ENCODE results near the gene SKI.
A peak's percentile ranks its signal among the peaks of the same experiment; 100 is the strongest.

The SKI gene

GRCh38 chr1:2194319-2194897, 33.7 kb upstream of the SKI start, which contains the start of gene FAAP20:
Gene FAAP20, minus strand, starts transcription at chr1:2194772. Its CDS starts 23 bp downstream, at chr1:2194749.
- DNase-seq (ENCODE audit: low read depth) = no peak

DNA sequence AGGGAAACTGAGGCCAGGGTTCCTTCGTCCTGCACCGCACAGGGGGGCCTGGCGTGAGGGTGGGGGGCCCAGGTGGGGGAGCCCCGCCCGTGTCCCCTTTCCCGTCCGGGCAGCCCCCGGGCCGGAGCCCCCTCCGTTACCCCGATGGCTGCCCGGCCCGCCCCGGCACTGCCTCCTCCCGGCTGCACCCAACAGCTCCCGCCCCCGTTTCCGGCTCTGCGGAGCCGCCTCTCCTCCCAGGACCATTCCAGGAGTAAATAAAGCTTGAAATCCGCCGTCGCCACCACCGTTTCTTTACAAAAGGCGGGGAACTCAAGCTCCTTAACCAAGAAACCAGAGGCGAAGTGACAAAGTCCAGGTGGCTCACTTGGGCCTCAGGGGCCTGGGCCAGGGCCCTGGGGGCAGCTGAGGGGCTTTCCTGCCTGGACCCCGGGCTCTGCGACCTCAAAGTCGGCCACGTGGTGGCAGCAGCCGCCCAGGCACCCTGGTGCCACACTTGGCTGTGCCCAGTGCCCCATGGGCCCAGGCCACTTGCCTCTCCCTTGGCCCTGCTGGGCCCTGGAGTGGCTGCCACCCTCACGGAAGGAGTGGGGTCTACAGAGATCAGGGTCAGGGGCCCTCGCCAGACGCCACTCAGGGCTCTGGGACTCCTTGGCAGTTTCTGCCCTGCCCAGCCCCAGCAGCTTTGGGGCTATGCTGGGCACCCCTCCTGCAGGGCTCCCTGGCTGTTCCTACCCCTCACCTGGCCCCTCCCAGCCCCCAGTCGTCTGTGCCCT, 33.0 kb upstream of the SKI start:
- DNase-seq (ENCODE audit: low read depth) = peak; percentile 83

DNA sequence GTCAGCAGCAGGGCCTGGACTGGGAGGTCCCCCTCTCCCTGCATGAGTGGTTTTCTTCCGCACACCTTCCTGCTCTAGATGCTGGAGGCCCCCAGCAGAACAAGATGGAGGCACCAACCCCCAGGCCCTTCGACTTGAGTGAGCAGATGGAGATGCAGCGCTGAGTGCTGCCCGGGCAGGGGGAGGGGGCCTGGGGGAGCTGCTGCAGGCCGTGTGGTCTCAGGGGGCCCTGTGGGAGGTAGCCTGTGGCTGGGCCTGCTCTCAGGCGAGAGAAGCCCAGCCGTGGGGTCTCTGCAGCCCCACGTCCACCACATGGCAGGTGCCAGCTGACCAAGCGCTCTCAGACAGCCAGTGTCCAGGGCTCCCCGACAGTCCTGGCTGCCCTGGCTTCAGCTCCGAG, 32.3 kb upstream of the SKI start:
- DNase-seq (ENCODE audit: low read depth) = no peak

- DNase-seq (ENCODE audit: low read depth) = no peak
Measured at GRCh38 chr1:2196901-2197638, 31.0 kb upstream of the SKI start.

- DNase-seq (ENCODE audit: low read depth) = no peak
Measured at GRCh38 chr1:2197707-2198165, 30.4 kb upstream of the SKI start.

DNA sequence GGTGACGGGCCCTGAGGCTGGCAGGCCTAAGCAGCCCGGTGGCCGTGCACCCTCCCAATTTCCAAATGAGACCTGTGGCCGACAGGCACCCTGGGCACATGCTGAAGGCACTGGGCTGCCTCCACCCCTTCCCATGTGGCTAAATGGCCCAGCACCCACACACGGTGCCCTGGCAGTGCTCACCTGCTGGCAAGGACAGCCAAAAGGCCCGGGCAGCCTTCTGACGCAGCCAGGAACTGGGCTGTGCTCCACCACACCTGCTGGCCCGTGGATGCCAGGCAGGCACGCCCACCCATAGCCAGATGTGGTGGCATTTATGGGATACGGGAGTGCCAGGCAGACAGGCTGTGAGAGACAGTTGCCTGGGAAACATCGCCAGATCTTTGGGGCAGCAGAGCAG, 29.5 kb upstream of the SKI start:
- DNase-seq (ENCODE audit: low read depth) = no peak

GRCh38 chr1:2199042-2199810, 28.9 kb upstream of the SKI start:
- DNase-seq (ENCODE audit: low read depth) = peak; percentile 82

GRCh38 chr1:2200308-2200943, 27.7 kb upstream of the SKI start:
- no peak for DNase-seq (ENCODE audit: low read depth)

DNA sequence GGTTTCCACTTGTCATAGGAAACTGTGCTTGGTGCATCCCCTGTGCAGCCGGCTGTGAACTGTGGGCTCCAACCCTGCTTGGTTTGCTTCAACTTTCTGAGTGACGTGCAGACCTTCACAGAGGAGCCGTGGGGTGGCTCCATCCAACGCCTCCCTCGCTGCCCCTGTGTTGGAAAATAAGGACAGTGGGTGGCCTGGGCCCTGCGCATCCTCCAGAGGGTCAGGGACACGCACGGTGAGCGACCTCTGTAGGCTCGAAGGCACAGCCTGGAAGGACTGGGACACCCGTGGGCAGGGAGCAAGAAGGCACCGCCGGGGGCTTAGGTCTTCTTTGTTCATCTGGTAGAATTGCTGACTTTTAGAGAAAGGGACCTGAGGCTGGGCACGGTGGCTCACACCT, 27.1 kb upstream of the SKI start:
- no peak for DNase-seq (ENCODE audit: low read depth)

DNA sequence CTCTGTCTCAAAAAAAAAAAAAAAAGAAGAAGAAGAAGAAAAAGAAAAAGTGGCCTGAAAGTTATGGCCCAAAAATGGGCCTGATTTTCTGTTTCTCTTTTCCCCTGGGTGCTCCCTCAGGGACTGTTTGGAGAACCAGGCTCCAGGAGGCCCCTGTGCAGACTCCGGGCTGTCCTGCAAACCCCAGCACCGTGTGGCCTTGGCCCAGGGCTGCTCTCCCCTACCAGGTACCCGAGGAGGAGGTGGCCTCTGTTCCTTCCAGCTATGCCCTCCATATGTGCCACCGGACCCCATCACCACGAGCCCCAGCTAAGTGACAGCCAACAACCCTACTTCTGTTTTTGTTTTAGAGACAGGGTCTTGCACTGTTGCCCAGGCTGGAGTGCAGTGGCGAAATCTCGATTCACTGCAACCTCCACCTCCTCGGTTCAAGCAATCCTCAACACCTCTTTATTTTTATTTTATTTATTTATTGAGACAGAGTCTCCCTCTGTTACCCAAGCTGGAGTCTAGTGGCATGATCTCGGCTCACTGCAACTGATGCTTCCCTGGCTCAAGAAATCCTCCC, 26.0 kb upstream of the SKI start:
- DNase-seq (ENCODE audit: low read depth) = no peak

GRCh38 chr1:2202843-2203601, 25.1 kb upstream of the SKI start:
- DNase-seq (ENCODE audit: low read depth) = no peak

DNA sequence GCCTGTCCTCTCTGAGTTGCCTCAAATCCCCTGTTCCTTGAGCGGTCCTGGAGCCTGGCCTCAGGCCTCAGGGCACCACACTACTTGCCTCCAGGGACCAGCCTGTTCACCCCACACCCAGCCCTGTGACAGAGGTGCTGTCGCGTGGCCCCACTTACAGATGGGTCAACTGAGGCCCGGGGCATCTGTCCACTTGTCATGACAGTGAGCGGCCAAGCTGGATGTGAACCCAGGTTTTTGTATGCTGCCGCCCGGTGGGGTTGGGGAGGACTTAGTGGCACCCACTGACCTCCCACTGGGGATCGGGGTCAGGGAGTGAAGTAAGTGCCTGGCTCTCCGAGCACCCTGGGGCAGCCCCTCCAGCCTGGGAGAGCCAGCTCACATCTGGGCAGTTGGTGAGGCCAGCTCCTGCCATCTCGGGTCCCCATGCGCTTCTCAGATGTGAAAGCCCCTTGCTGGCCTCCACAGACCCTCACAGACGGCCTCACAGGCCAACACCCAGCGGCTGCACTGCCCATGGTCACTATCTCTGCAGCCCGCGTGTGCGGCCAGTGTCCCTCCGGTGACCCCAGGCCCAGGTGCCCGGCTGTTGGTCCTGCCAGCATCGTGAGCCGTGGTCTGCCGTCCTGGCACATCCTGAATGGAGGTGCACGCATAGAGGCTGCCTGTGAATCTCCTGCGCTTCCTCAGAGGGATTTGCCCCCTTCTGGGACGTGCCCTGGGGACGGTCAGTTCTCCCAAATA, 24.3 kb upstream of the SKI start:
- no peak for DNase-seq (ENCODE audit: low read depth)

- no peak for DNase-seq (ENCODE audit: low read depth)
Measured at GRCh38 chr1:2204415-2205190, 23.5 kb upstream of the SKI start.

DNA sequence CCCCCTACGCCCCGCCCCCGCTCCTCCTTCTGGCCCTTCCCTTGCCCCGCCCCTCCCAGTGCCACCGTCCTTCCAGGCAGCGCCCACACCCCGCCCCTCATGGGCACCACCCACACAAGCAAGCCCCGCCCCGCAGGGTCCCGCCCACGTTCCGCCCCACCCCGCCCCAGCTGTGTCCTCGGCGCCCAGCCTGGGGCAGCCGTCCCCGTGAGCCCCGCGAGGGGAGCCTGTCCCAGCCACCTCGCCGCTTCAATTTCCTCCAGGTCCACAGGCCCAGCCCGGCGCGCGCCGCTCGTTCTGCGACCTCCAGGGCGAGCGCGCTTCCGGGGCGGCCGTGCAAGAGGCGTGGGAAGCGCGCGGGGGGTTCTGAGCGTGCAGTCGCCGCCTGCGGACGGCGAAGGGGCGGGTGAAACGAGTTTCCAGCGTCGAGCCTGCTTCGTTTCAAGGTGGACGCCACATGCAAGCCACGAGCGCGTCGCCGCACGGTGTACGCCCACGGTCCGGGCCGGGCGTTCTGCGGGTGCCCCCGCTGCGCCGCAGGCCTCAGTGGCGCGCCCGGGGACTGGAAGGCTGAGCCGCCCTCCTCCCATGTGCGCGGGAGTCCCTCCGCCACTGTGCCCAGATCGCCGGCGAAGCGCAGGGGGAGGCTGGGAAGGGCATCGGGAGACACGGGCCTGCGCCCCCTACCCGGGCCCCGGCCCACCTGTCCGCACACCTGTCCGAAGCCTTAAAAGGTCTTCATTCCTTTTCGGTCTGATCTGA, 22.7 kb upstream of the SKI start:
- peak; percentile 85 for DNase-seq (ENCODE audit: low read depth)

GRCh38 chr1:2206813-2207487, 21.2 kb upstream of the SKI start:
- DNase-seq (ENCODE audit: low read depth) = no peak

GRCh38 chr1:2208309-2209239, 19.5 kb upstream of the SKI start:
- no peak for DNase-seq (ENCODE audit: low read depth)
